Right forelimb (tissue), 1 donor: ENCODE data around the gene LAGE3.

ENCODE experiments used
- DNase-seq: peaks from one replicate; pipeline ENCODE4 v3.0.0-alpha.2; 2018

The LAGE3 gene

GRCh38 chrX:154452823-154453222 lies 26.3 kb downstream of the LAGE3 start:
- DNase-seq, result no peak

DNA sequence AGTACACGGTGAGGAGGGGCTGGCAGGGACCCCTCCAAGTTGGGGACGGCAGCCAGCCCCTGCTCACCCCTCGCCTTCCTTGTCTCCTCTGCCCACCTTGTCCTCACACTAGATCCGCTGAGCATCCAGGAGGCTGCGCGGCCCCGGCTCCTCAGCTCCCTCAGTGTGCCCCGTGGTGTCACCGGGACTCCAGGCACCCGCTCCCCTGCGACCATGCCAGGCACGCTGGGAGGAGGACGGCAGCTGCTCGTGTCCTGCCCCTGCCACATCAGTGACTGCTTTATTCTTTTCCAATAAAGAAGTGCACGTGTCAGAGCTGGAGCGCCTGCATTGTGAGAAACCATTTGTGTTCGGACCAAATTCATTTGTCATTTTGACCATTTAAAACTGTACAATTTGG lies 28.8 kb downstream of the LAGE3 start:
- no peak for DNase-seq

DNA sequence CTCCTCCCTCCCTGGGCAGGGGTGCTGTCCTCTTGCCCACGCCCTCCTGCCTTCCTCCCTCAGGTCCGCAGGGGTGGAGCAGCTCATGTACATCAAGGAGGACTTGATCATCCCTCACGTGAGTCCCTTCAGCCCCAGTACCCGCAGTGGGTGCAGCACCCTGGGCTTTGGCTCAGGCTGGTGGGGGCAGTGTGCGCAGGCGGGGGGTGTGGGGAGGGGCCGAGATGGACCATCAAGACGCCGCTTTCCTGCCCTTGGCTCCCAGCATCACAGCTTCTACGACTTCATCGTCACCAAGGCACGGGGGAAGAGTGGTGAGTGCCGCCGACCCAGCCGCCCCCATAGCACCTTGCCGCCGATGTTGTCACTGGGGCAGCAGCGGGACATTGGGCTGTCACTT lies 29.5 kb downstream of the LAGE3 start:
- DNase-seq, result no peak

DNA sequence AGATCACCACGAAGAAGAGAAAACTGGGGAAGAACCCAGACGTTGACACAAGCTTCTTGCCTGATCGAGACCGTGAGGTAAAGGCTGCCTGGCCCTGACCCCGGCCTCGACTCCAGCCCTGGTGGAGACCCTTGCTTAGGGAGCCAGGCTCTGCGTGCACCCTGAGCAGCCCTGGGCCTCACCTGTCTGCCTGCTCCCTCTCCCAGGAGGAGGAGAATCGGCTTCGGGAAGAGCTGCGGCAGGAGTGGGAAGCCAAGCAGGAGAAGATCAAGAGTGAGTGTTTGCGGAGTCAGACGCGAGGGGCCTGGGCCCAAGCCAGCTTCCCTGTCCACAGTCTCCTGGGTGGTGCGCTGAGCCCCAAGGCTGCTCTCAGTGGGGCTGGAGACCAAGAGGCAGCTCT lies 30.6 kb downstream of the LAGE3 start:
- no peak for DNase-seq

GRCh38 chrX:154446430-154446829 lies 32.7 kb downstream of the LAGE3 start:
- DNase-seq, result no peak

GRCh38 chrX:154445776-154446175 lies 33.3 kb downstream of the LAGE3 start:
- DNase-seq, result no peak

DNA sequence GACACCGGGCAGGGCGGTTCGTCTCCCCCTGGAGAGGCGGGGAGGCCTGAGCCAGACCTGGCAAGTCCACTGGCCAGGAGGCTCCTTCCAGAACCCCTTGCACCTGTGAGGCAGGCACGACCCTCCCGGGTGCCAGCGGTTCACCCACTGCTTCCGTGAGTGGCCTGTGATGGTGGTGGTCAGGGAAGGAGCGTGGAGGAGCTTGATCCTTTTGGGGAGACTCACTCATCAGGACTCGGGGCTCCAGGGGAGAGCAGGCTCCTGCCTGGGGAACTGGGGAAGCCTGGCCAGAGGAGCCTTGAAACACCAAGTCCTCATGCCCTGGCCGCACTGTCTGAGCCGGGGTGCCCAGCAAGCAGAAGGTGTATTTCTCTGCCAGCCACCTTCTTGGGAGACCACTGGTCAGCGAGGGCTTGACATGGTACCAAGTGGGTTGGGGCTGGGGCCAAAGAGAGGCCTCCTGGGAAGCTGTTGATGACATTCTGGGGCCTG lies 34.3 kb downstream of the LAGE3 start:
- no peak for DNase-seq

DNA sequence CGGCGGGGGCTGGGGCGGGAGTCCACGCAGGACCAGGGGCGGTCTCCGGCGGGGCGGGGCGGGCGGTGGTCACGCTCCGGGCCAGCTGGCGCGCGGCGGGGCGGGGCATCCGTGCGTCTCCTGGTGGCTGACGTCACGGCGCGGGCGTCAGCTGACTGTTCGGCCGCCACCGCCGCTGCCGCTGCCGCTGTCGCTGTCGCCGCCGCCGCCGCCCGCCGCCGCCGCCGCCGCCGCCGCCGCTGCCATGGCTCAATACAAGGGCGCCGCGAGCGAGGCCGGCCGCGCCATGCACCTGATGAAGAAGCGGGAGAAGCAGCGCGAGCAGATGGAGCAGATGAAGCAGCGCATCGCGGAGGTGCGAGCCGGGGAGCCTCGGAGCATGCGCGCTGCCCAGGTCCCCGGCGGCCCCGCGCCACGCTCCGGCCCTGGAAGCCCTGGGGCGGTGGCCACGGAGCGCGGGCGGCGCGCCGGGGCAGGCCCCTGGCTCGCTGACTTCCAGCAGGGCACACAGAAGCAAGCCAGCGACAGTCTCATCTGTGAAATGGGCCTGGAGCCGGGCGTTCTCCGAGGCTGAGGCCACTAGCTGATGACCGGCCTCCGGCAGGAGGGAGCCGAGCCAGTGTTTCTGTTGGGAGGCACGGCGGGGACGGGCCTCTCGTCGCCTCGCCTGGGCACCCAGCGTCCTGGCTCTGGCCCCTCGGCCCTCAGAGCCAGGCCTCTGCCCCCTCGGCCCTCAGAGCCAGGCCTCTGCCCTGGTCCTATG lies 34.9 kb downstream of the LAGE3 start, which contains the start of gene FAM50A:
Gene FAM50A, plus strand, starts transcription at position 150 of the 763 bp plus-strand sequence. Its CDS starts 95 bp downstream, at position 245.
- peak; percentile 81 for DNase-seq

DNA sequence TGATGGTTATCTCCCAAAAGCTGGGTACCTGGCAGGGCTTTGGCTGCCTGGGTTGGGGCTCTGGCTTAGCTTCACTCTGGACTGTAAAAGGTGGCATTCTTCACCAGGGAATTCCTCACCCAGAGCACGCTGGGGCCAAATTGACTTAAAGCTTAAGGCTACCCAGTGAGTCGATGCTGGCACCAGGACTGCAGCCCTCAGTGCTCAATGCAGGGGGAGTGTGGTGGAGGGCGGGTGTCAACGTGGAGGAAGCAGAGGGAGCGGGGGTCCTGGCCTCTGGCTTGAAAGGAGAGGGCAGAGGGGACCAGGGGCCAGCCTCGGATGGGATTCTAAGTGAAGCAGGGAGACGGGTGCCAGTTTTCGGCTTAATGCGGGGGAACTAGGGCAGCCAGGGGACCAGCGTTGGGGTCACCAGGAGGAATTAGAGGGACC lies 35.6 kb downstream of the LAGE3 start:
- no peak for DNase-seq

DNA sequence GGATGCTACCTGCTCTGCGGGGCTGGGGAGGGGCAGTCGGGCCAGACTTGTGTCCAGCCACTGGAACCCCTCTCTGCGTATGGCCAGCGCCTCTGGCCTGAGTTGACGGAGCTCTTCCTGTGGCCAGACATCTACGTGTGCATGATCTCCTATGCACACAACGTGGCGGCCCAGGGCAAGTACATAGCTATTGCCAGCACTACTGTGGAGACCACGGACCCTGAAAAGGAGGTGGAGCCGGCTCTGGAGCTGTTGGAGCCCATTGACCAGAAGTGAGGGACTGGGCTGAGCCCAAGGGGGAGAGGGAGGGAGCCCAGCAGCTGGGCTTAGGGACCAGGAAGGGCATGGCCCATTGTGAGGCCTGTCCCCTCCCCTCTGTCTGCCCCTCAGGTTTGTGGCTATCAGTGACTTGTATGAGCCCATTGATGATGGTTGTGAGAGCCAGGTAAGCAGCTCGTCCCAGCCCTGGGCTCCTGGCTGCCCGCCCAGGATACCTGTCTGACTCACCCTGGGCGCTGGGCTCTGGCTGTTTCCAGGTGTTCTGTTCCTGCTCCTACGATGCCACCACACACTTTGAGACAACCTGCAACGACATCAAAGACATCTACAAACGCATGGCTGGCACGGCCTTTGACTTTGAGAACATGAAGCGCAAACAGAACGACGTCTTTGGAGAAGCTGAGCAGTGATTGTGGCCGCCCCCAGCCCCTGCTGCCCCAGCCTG lies 36.9 kb downstream of the LAGE3 start:
- DNase-seq, result no peak

DNA sequence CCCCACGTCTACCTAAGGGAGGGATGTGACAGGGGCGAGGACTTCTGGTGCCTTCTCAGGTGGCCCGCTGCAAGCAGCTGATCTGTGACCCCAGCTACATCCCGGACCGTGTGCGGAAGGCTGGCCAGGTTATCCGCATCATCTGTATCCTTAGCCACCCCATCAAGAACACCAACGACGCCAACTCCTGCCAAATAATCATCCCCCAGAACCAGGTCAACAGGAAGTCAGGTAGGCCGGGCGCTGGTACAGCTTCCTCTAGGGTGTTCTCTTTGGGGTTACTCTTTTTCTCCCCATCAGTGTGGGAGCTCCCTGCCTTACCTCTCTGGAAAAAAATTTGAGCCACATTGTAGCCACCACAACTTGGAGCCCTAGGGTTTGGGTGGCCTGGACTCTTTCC lies 37.5 kb downstream of the LAGE3 start:
- DNase-seq, result no peak

- DNase-seq, result no peak
Observed at GRCh38 chrX:154440623-154441357, 38.3 kb downstream of the LAGE3 start.

GRCh38 chrX:154439841-154440240 lies 39.2 kb downstream of the LAGE3 start:
- no peak for DNase-seq

- no peak for DNase-seq
Observed at GRCh38 chrX:154437971-154438893, 40.8 kb downstream of the LAGE3 start.

DNA sequence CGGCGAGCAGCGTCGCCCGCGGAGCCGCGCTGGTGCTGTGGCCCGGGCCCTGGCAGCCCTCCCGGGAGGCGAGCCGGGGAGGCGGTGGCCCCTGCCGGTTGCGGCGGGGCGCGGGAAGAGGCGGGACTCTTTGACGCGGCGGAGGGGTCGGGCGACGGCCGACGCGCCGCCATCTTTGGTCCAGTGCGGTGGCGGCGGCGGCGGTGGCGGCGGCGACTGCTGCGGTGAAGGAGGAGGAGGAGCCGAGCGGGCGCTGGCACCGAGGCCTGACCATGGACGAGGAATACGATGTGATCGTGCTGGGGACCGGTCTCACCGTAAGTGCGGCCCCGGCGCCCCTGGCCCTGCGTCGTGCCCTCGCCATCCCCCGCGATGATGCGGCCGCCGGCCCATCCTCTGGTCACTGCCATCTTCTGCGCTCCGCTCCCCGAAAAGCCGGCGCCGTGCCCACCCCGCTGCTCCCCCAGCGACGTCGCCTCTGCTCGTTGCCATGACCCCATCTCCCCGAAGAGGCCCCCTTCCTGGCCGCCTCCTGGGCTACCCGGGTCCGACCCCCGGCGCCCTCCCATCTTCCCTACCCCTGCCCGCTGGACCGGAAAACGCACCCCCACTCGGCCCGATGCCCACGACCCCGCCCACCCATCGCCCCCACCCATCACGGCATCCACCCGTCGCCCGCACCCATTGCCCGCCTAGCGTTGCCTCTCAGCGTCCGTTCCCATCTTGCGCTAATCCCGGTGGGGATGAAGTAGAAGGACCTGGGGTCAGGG lies 41.9 kb downstream of the LAGE3 start, which contains the start of gene GDI1:
Gene GDI1, plus strand, starts transcription at position 172 of the 770 bp plus-strand sequence. Its CDS starts 101 bp downstream, at position 273.
- peak; percentile 61 for DNase-seq

DNA sequence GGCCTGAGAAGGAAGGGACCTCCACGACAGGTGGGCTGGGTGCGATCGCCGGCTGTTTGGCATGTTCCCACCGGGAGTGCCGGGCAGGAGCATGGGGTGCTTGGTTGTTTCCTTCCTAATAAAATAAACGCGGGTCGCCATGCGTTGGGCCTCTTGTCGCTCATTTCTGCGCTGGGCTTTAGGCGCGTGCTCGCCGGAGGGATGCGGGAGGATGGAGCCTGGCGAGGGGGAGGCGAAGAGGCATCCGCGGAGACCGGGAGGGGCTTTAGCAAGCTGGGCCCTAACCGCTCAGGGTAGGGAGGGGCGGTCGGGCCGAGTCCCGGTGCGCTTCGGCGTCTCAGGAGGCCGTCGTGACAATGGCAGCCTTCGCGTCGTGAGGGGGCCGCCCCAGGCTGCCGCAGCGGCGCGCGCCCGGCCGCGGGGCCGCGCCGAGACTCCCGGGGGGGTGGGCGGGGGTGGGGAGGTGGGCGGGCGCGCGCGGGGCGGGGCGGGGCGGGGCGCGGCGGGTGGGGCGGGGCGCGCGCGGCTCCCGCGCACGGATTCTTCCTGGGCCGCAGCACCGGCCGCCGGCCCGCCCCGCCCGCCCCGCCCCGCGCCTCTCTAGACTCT lies 42.6 kb downstream of the LAGE3 start:
- peak; percentile 55 for DNase-seq

DNA sequence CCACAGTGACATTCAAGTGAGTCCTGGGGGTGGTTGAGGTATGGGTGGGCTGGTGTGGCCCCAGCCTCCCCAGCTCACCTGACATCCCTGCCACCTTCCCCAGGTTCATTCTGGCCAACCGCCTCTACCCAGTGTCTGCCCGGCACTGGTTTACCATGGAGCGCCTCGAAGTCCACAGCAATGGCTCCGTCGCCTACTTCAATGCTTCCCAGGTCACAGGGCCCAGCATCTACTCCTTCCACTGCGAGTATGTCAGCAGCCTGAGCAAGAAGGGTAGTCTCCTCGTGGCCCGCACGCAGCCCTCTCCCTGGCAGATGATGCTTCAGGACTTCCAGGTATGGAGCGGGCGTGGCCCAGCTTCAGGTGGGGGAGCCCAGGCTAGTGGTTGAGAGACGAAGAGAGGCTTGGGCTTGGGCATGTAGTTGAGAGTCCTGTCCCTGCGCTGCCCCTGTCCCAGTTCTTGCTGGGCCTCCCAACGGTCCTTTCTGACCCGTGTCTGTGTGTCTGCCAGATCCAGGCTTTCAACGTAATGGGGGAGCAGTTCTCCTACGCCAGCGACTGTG lies 43.8 kb downstream of the LAGE3 start:
- DNase-seq, result no peak

DNA sequence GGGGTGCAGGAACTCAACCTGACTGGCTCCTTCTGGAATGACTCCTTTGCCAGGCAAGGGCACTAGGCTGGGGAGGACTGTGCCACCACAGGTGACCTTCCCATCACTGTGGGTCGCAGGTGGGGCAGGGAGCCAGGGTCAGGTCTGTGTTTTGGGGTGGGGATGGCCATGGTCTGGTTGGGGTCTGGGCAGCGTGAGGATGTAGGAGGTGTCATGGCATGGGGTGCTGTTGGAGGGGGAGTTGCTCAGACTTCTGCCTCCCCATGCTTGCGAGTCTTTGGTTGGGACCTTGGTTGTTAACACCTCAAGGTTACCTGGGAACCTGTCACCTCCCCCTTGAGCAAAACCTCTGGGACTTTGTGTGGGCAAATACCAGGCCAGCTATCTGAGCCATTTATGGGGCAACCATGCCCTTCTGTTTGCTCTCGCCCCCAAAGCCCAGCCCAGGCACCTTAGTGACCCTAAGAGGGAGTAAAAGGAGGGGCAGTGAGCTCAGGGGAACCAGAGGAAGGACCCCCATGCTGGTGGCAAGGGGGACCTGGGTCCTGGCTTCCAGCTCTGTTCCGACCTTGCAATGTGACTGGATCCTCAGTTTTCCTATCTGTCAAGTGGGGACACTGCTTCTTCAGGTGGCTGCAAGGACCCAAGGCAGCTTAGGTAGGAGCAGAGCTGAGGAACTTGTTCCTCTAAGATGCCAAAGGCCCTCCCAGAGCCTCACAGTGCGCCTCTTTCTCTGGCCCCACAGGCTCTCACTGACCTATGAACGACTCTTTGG lies 44.5 kb downstream of the LAGE3 start:
- no peak for DNase-seq

- no peak for DNase-seq
Observed at GRCh38 chrX:154433605-154434004, 45.5 kb downstream of the LAGE3 start.

DNA sequence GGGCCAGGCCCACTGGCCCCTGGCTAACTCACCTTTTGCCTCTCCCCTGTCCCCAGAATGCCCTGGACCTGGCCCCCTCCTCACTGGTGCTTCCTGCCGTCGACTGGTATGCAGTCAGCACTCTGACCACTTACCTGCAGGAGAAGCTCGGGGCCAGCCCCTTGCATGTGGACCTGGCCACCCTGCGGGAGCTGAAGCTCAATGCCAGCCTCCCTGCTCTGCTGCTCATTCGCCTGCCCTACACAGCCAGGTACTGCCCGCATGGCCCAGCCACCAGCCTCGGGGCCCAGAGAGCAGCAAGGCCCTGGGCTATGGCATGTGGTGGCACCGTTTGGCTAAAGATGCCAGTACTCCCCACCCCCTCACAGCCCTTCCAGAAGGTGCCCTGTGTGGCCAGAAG lies 46.9 kb downstream of the LAGE3 start:
- no peak for DNase-seq
